GM03348 (cell line): Measurements from ENCODE around the gene MEX3A.
"Not testable (repeated sequence)": the region's sequence is repeated elsewhere in the genome, so short reads cannot be mapped to it uniquely, and the experiment has no call there.

Source experiments
- DNase-seq: peaks from one replicate; pipeline ENCODE4 v3.0.0; 2012; ENCODE audit warnings: low spot score

Gene MEX3A

DNA sequence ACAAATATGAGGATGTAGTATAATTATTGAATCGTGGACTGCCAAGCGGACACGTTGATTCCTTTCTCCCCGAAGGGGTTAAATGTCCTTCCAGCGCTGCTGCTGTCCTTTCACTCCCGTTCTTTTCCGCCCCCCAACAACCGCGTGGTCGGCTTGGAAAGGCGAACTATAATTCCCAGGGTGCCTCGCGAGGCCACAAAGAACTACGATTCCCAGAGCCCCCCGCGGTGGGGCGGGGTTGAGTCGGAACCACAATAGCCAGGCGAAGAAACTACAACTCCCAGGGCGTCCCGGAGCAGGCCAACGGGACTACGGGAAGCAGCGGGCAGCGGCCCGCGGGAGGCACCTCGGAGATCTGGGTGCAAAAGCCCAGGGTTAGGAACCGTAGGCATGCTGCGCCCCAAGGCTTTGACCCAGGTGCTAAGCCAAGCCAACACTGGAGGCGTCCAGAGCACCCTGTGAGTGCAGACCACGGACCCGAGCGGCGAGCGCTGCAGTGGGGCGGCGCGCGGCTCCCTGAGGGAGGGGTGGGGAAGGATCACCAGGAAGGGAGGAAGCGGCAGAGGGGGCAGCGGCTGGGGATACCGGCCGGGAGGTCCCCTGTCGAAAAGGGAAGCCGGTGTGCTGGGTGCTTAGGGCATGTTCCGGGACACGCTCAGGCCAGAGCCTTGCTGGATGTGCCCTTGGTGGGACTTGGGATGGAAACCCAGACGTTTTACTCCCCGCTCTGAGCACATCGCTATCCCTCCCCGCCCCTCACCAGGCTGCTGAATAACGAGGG, 27.6 kb downstream of the MEX3A start, which contains the start of gene LAMTOR2:
Gene LAMTOR2, plus strand, starts transcription at position 283 of the 781 bp plus-strand sequence. Its CDS starts 108 bp downstream, at position 391.
- peak; percentile 96 for DNase-seq

DNA sequence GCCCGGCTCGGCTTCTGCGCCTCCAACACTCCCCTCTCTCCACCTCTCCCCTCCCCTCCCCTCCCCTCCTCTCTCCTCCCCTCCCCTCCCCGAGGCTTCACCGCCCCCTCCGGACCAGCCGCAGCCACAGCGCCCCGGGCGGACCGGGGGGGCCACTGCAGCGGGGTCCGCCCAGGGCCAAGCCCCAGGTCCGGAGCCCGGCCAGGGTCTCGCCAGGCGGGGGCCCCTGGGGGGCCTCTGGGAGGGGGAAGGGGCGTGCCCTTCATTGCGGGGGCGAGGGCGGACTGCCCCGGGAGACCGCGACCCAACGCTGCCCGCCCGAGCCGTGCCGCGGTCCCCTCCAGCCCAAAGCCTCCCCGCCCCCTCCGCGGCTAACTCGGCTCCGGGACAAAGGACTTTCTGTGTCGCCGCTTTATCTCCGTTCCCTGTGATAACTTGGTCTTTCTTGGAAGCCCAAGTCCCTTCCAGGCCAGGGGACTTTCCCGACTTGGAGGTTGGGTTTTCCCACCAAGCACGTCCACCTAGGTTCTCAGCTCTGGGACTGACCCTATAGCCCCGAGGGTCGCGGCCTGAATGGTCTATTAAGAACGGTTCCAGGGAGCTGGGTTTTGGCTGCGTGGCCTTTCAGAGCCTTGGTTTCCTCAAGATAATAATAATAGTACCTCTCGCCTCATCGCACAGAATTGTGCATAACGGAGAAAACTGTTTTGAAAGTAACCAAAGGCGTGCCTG, 28.3 kb downstream of the MEX3A start, which contains the start of gene UBQLN4:
Gene UBQLN4, minus strand, starts transcription at position 31 of the 732 bp plus-strand sequence. CDS start 97 bp downstream, outside the sequence.
- peak; percentile 96 for DNase-seq

GRCh38 chr1:156052862-156053767, 29.1 kb downstream of the MEX3A start:
- DNase-seq: peak; percentile 84

DNA sequence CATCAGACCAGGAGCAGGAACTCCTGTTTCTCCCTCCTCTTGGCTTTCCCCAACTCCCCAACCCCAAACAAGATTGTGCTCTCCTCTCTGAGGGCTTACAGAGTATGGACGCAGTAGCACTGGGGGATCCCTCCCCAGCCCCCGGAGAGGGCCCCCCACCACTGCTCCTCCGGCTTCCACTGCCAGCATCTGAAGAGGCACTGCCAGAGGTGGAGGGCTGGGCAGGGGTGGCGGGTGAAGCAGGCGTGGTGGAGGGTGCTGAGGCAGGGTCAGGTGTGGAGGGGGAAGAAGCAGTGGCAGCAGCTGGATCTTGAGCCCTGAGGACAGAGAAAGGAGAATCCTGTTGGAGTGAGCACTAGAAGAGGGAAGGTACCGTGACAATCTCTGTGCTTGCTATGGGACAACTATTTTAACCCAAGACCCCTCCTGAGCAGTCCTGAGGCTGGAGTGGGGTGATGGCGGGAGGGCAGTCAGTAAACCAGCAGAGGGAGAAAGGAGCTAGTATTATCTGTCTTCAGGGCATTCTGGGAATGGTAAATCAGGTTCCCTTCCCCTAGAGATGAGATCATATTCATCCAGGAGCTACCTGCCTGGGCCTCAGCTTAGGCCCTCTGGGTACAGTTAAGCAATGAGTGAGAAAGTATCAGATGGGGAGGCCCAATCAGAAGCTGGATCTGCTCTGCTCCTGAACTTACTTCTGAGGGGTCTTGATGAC, 31.1 kb downstream of the MEX3A start:
- DNase-seq: no peak

- no peak for DNase-seq
Observed at GRCh38 chr1:156050376-156050775, 31.9 kb downstream of the MEX3A start.

GRCh38 chr1:156048663-156049258, 33.5 kb downstream of the MEX3A start:
- no peak for DNase-seq

GRCh38 chr1:156045076-156045475, 37.2 kb downstream of the MEX3A start:
- no peak for DNase-seq

- no peak for DNase-seq
Observed at GRCh38 chr1:156042828-156043227, 39.4 kb downstream of the MEX3A start.

DNA sequence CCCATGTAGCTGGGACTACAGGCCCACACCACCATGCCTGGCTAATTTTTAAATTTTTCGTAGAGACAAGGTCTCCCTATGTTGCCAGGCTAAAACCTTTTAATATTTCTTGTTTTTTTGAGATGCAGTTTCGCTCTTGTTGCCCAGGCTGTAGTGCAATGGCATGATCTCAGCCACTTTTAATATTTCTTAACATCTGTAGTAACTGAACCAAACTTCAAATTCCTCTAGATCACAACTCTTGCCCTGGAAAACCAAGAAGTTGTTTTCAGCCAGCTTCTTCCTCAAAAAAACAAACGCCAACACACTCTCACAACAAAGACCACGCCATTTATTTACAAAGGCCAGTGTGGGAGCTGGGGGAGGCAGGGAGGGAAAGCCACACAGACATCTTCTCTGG, 47.3 kb downstream of the MEX3A start:
- DNase-seq: not testable (repeated sequence)

DNA sequence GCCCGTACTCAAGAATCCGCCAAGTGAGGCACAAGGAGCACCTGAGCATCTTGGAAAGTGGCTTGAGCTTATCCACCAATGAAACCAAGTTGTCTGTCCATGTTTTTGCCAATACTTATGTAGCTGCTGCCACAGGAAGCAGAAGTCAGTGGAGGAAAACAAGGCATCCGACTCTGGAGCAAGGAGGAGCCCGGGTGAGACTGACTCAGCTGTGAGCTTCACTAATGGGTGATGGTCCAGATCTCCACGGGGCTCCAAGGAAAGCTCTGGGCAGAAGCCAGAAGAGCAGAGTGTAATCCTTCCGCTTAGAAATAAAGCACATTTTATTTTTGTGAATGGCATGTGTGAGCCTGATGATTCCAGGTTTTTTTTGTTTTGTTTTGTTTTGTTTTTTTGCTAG, 49.3 kb downstream of the MEX3A start:
- peak; percentile 51 for DNase-seq

- DNase-seq: no peak
Observed at GRCh38 chr1:156026588-156026987, 55.7 kb downstream of the MEX3A start.

DNA sequence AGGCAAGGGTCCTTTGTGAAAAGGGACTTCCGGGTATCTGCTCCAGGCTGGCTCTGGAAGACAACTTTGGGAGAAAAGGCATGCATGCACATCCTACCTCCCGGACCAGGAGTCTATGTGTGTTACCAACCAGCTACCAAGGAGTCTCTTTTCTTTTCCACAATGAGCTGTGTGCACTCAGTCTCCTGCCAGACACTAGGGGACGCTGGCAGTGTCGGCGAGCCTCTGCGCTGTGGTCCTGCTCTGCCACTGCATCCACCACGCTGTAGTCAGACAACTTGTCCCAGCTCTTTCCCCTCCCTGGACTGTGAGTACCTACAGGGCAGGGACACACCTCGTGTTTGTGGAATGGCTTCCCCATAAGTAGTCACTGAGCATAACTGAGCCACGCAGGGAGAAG, 56.4 kb downstream of the MEX3A start:
- peak; percentile 59 for DNase-seq

GRCh38 chr1:156024801-156025200, 57.5 kb downstream of the MEX3A start:
- no peak for DNase-seq
